ENCODE results near the gene ASAH2. TPM values are rescaled to one million over a fixed set of nuclear protein-coding genes. Genes with fewer than 3 reads are reported as not detected.

ASAH2 gene
- total RNA-seq = 0.12 and 0.49 TPM in 2 replicates

DNA sequence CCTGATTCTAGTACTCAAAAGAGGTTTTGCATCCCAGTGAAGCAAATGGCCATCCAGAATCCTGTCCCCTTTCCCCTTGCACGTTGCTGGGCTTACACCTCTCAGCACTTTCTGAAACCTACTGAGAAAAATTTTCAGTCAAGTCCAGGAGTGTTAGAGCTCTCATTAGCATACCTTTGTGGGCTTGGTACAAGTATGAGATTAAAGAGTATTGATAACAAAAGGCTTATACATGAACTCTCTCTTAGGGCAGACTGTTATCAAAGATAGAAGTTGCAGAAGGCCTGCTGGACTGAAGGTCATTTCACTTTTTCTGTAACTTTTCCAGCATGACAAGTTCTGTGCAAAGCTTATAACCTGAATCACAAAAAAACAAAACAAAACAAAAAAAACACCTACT lies at the start of gene ASAH2:
ASAH2 (minus strand) TSS at position 123 of the 400 bp plus-strand sequence. CDS start 2,906 bp downstream, outside the sequence.

Other genes with a start within 250 kb of the ASAH2 start
- 52.2 and 56.1 TPM in 2 replicates for gene WASHC2A, start 183.6 kb downstream of the ASAH2 start, total RNA-seq